ENCODE data around the gene NCOA6. TPM values are rescaled to one million over a fixed set of nuclear protein-coding genes. Genes with fewer than 3 reads are reported as not detected.

The NCOA6 gene
- total and polyA plus RNA-seq, 7 donors: 5.6 to 15.7 (median 11.0) TPM

DNA sequence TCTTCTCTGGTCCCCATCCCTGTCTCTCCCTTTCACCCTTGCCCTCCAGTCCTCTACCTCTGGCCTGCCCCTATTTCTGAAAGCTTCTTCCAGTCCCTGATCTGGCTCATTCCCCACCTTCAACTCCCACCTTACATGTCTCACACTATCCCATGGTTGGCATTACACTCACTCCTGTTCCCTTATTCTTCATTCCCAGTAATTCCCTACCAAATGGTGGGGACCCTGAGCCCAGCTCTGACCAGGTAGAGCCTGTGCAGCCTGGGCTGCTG lies 114.9 kb downstream of the NCOA6 start:
- DNase-seq (no peak), ATAC-seq (no peak)
- Histone ChIP-seq H3K36me3 (ENCODE audit: insufficient read depth in 1 of 2, low read depth in 1 of 2) (peaks cover 0 to 34% of the 10 kb centered on the region in 2 donors), H3K4me1 (peaks cover 32% of the 10 kb centered on the region), H3K9me3 (no peaks in the 10 kb centered on the region), H3K27ac (no peak overlapping the region), H3K4me3 (peak overlapping the region; percentile 81), H3K27me3 (ENCODE audit: insufficient read depth in 3 of 3, low read length in 2 of 3) (no peaks in the 10 kb centered on the region)
- TF ChIP-seq, protein P1, sequence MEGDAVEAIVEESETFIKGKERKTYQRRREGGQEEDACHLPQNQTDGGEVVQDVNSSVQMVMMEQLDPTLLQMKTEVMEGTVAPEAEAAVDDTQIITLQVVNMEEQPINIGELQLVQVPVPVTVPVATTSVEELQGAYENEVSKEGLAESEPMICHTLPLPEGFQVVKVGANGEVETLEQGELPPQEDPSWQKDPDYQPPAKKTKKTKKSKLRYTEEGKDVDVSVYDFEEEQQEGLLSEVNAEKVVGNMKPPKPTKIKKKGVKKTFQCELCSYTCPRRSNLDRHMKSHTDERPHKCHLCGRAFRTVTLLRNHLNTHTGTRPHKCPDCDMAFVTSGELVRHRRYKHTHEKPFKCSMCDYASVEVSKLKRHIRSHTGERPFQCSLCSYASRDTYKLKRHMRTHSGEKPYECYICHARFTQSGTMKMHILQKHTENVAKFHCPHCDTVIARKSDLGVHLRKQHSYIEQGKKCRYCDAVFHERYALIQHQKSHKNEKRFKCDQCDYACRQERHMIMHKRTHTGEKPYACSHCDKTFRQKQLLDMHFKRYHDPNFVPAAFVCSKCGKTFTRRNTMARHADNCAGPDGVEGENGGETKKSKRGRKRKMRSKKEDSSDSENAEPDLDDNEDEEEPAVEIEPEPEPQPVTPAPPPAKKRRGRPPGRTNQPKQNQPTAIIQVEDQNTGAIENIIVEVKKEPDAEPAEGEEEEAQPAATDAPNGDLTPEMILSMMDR (IDR thresholded peaks at IDR 0.05): no peak
- intact Hi-C loops (cut with DNase I): no loop called here

- H3K36me3 ChIP-seq (ENCODE audit: insufficient read depth in 1 of 2, low read depth in 1 of 2): peaks cover 0 to 29% of the 10 kb centered on the region in 2 donors
- peak overlapping the region; percentile 81 for H3K4me3 ChIP-seq
- intact Hi-C loops (cut with DNase I): loop anchor here (5.0 to 10.0 kb wide), 4 partner anchors 133 to 395 kb away; partner anchors contain the start of gene MAP1LC3A (in 1 of the 2)
- TF ChIP-seq, protein P1 (IDR thresholded peaks at IDR 0.05): no peak
- ATAC-seq: peak; percentile 72 to 80 (median 75)
- peaks cover 36% of the 10 kb centered on the region for H3K4me1 ChIP-seq
- peak overlapping the region; percentile 100 for H3K27ac ChIP-seq
- no peaks in the 10 kb centered on the region for H3K9me3 ChIP-seq
- 2 to 7% (median 3%) methylated on average over 29 to 61 of the region's 61 CpGs for WGBS, 3 donors
- DNase-seq: peak; percentile 84 to 85
- H3K27me3 ChIP-seq (ENCODE audit: insufficient read depth in 3 of 3, low read length in 2 of 3): no peaks in the 10 kb centered on the region
Observed at GRCh38 chr20:34709831-34710567, 115.5 kb downstream of the NCOA6 start.

DNA sequence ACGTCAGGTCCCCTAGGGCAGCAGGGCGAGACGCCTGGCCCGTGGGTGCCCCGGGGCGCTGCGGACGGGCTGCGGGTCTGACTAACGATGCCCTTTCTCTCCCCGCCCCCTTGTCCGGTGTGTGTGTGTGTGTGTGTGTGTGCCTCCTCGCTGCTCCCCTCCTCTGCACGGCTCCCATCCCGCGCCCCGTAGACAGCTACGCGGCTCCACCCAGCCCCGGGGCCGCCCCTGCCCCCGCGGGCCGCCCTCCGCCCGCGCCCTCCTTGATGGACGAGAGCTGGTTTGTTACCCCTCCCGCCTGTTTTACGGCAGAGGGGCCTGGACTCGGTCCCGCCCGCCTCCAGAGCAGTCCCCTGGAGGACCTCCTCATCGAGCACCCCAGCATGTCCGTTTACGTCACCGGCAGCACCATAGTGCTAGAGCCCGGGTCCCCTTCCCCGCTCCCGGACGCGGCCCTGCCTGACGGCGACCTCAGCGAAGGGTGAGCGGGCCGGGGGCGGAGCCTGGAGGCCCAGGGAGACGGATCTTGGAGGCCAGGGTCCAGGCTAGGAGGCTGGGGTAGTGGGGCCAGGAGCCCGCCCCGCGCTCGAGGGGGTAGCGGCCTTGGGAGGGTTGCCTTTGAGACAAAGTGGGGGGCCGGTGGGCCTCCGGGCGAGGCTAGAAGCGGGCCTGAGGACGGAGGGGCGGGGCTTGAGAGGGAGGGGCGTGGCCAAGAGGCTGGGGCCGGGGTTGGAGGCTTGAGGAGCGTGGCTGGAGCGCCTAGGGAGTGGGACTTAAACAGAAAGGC lies 116.2 kb downstream of the NCOA6 start:
- peak overlapping the region; percentile 81 for H3K4me3 ChIP-seq
- H3K27me3 ChIP-seq (ENCODE audit: insufficient read depth in 3 of 3, low read length in 2 of 3): no peaks in the 10 kb centered on the region
- 9 to 27% (median 13%) methylated on average over 33 to 64 of the region's 64 CpGs for WGBS, 3 donors
- peaks cover 39% of the 10 kb centered on the region for H3K4me1 ChIP-seq
- peak overlapping the region; percentile 100 for H3K27ac ChIP-seq
- TF ChIP-seq, protein P1 (IDR thresholded peaks at IDR 0.05): no peak
- H3K36me3 ChIP-seq (ENCODE audit: insufficient read depth in 1 of 2, low read depth in 1 of 2): peaks cover 0 to 22% of the 10 kb centered on the region in 2 donors
- intact Hi-C loops (cut with DNase I): loop anchor here (5.0 to 10.0 kb wide), 4 partner anchors 132 to 394 kb away; partner anchors contain the start of gene MAP1LC3A (in 1 of the 2)
- DNase-seq (peak; percentile 85 to 89), ATAC-seq (peak; percentile 64 to 74 (median 70))
- no peaks in the 10 kb centered on the region for H3K9me3 ChIP-seq

GRCh38 chr20:34708621-34709043 lies 116.8 kb downstream of the NCOA6 start:
- DNase-seq (peak; percentile 58 to 74), ATAC-seq (no peak)
- Histone ChIP-seq H3K9me3 (no peaks in the 10 kb centered on the region), H3K27ac (peak overlapping the region; percentile 100), H3K36me3 (ENCODE audit: insufficient read depth in 1 of 2, low read depth in 1 of 2) (peaks cover 0 to 16% of the 10 kb centered on the region in 2 donors), H3K4me3 (peak overlapping the region; percentile 81), H3K4me1 (peaks cover 35% of the 10 kb centered on the region), H3K27me3 (ENCODE audit: insufficient read depth in 3 of 3, low read length in 2 of 3) (no peaks in the 10 kb centered on the region)
- TF ChIP-seq, protein P1 (IDR thresholded peaks at IDR 0.05): peak; percentile 34
- 19 to 31% (median 25%) methylated on average over 20 to 22 of the region's 22 CpGs for WGBS, 3 donors
- intact Hi-C loops (cut with DNase I): loop anchor here (5.0 to 10.0 kb wide), 4 partner anchors 131 to 394 kb away; partner anchors contain the start of gene MAP1LC3A (in 1 of the 2)

Data from psoas muscle (tissue), 8 donors.